GM12801 (cell line): Measurements from ENCODE around the gene AOC1.

Experiments used
- TF ChIP-seq, protein P1 (sequence below): IDR thresholded peaks from one replicate; pipeline ENCODE4 v1.5.1; 2011; ENCODE audit warnings: control low read depth; ENCODE audit not compliant: insufficient read length; ENCODE audit errors: extremely low read depth

Gene AOC1

GRCh38 chr7:150828384-150828783 is 23.9 kb upstream of the AOC1 start:
- TF ChIP-seq, protein P1, sequence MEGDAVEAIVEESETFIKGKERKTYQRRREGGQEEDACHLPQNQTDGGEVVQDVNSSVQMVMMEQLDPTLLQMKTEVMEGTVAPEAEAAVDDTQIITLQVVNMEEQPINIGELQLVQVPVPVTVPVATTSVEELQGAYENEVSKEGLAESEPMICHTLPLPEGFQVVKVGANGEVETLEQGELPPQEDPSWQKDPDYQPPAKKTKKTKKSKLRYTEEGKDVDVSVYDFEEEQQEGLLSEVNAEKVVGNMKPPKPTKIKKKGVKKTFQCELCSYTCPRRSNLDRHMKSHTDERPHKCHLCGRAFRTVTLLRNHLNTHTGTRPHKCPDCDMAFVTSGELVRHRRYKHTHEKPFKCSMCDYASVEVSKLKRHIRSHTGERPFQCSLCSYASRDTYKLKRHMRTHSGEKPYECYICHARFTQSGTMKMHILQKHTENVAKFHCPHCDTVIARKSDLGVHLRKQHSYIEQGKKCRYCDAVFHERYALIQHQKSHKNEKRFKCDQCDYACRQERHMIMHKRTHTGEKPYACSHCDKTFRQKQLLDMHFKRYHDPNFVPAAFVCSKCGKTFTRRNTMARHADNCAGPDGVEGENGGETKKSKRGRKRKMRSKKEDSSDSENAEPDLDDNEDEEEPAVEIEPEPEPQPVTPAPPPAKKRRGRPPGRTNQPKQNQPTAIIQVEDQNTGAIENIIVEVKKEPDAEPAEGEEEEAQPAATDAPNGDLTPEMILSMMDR: no peak

DNA sequence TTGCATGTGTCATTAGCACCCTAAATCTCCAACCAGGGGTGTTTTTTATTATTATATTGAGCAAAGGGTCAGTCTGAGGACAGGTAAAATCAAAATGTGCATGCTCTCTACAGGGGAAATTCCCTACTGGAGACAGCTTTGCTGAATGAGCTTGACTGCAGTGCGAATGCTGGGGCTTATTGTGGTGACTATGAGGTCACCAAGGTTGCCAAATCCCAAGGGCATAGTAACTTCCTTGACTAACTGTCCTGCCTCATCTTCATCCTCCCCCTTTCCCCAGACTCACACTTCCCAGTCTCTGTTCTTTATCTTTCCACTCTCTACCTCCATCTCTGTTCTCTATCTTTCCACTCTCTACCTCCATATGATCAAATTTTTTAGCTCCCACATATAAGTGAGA is 22.9 kb upstream of the AOC1 start:
- TF ChIP-seq, protein P1: no peak

DNA sequence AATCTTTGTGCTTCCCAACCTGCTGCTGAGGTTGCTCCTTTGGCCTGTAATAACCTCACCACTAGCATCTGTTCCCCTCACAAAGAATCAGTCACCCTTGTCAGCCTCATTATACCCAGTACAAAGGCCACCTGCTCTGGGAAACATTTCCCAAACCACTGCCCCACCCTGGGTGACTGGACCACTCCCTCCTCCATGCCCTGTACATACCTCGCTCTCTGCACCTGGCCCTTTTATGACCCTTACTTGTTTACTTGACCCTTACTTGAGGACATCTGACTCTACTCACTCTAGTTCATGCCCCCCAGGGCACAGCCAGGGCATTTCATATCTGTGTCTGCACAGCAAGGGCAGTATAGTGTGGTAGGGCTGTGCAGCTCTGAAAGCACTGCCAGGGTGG is 21.4 kb upstream of the AOC1 start:
- TF ChIP-seq, protein P1: no peak

GRCh38 chr7:150831851-150832250 is 20.5 kb upstream of the AOC1 start:
- TF ChIP-seq, protein P1: no peak

DNA sequence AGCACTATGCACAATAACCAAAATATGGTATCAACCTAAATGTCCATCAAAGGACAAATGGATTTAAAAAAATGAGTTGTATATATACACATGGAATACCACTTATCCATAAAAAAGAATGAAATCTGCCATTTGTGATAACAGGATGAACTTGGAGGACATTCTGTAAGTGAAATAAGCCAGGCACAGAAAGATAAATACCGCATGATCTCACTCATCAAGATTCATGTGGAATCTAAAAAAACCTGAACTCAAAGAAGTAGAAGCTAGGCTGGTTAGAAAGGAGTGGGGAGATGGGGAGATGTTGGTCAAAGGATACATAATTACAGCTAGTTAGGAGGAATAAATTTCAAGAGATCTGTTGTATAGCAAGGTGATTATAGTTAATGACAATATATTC is 17.3 kb upstream of the AOC1 start:
- TF ChIP-seq, protein P1: no peak

DNA sequence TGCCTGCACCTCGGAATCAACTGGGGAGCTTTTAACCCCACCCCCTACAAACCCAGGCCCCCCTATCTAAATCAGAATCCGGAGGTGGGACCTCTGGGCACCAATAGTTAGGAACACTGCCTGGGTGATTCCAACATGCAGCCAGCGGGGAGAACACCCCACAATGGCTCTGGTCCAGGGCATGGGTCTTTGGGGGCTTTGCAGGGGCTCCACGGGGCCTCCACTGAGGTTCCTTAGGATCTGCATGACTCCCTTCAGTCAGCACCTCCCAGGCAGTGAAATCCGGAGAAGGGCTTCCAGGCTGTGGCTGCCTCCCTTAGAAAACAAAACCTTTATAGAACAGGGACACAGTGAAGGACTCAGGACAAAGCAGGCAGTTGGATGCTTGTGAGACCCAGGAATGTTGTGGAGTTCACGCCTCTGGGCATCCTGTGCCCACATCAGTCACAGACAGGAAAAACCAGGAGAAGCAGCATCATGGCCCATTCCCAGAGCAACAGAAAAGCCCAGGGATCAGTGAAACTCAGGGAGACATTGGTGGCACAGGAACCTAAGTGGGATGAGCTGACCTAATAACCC is 16.5 kb upstream of the AOC1 start:
- TF ChIP-seq, protein P1: no peak

DNA sequence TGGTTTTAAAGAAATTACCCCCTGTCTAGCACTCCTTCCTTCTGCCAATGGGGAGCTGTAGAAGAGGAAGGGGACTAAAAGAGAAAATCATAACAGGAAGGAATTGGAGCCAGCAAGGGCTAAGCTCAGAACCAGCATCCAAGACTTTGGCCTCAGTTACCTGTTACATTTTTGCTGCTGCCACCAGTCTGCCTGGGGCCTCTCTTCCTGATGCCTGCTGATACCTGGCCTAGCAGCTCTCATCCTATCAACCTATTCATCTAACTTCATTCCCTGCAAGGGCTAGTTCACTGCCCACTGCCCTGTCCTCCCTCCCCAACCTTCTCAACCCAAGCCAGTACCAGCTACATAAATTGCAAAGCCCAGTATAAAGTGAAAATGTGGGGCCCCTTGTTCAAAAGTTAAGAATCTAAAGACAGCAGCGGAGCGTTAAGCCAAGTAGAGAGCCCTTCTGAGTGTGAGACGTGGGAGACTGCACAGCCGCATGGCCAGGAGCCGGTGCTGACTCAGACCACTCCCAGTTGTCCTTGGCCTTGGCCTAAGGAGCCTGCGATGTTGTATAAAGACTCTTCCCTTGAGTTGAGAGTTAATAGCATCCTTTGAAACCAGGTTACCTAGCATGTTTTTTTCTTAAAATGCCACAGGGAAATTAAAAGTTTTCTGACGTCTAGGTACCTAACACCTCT is 13.2 kb upstream of the AOC1 start:
- TF ChIP-seq, protein P1: no peak
